Tibial nerve (tissue), 3 donors: ENCODE results near the gene TCF25.

Experiments used
- POLR2A ChIP-seq, 2 donors: fragments of 450-650 bp; IDR thresholded peaks; one replicate each; pipeline ENCODE4 v1.6.1; 2017; ENCODE audit warnings: antibody characterized with exemption in 2 of 2, mild to moderate bottlenecking in 2 of 2, moderate library complexity in 2 of 2
- TF ChIP-seq, protein P1 (sequence below), 5 experiments: fragments of 200-600 bp in 3 of 5; fragments of 450-650 bp in 2 of 5; sonication (generic) in 3 of 5; IDR thresholded peaks; one replicate each; pipeline ENCODE4 v1.5.1; 2016 to 2019; ENCODE audit warnings: antibody characterized with exemption in 5 of 5, mild to moderate bottlenecking in 3 of 5, moderate library complexity in 2 of 5

DNA sequence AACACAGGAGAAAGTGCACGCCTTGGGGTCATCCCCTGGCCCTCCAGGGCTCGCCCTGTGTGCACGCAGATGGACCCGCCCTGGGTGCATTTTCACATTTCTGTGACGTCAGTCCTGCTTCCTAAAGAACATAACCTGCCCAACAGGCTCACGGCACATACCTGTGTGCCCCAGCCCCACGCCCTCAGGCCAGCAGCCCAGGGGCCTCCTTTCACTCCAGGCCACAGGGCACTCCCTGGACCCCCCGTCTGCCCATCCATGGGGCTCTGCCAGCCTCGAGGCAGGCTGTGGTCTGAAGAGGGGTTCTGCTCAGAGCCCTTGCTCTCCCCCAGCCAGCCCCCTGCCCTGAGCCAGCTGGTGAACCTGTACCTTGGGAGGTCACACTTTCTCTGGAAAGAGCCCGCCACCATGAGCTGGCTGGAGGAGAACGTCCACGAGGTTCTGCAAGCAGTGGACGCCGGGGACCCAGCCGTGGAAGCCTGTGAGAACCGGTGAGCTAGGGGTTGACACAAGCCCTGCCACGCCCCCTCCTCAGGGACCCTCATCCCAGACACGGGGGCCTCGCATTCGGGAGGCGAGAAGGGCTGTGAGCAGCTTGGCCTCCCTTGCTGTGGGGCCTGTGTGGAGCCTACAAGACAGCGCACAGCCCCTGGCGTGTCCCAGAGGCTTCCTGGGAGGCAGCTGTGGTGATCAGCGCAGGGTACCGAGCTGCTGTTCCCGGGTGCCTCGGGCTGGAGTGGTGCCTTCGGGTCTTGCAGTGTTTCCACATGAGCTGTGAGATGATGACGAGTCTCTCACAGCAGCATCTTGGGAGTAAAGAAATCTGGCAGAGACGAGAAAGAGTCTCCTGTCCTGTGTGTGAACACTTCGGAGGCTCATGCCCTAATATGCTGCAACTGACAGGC, 31.5 kb downstream of the TCF25 start:
- TF ChIP-seq, protein P1, sequence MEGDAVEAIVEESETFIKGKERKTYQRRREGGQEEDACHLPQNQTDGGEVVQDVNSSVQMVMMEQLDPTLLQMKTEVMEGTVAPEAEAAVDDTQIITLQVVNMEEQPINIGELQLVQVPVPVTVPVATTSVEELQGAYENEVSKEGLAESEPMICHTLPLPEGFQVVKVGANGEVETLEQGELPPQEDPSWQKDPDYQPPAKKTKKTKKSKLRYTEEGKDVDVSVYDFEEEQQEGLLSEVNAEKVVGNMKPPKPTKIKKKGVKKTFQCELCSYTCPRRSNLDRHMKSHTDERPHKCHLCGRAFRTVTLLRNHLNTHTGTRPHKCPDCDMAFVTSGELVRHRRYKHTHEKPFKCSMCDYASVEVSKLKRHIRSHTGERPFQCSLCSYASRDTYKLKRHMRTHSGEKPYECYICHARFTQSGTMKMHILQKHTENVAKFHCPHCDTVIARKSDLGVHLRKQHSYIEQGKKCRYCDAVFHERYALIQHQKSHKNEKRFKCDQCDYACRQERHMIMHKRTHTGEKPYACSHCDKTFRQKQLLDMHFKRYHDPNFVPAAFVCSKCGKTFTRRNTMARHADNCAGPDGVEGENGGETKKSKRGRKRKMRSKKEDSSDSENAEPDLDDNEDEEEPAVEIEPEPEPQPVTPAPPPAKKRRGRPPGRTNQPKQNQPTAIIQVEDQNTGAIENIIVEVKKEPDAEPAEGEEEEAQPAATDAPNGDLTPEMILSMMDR (IDR thresholded peaks at IDR 0.05) = no peak
- no peak for TF ChIP-seq POLR2A (IDR thresholded peaks at IDR 0.05)
